PC-3 (cell line): ENCODE measurements around the gene PPM1B.

ENCODE experiments used
- CTCF ChIP-seq: fragments of 300-600 bp; sonication (generic); conservative IDR thresholded peaks from 2 replicates; pipeline ENCODE4 v1.5.1; 2017; ENCODE audit warnings: antibody characterized with exemption, low read depth, mild to moderate bottlenecking, low read length
- EZH2phosphoT487 ChIP-seq: fragments of 300-600 bp; sonication (generic); IDR thresholded peaks from 2 replicates; pipeline ENCODE4 v1.6.1; 2018; ENCODE audit warnings: mild to moderate bottlenecking, antibody characterized with exemption, low read length, borderline replicate concordance

- no peak for TF ChIP-seq EZH2phosphoT487
- TF ChIP-seq CTCF: no peak
These were observed 77.8 kb downstream of the PPM1B start for GRCh38 chr2:44246436-44246835.
